ENCODE measurements around the gene IQGAP2.
"Not testable (repeated sequence)": the region's sequence is repeated elsewhere in the genome, so short reads cannot be mapped to it uniquely, and the experiment has no call there.

IQGAP2 gene

GRCh38 chr5:76548525-76549229 is 145.6 kb downstream of the IQGAP2 start:
- H3K9me3 ChIP-seq (ENCODE audit: control insufficient read depth, low read length): no peaks in the 10 kb centered on the region
- peaks cover 4% of the 10 kb centered on the region for H3K27me3 ChIP-seq (replicated peaks; ENCODE audit: control insufficient read depth, insufficient read depth, low read length)
- no peak for DNase-seq (ENCODE audit: low read depth)
- H3K36me3 ChIP-seq (ENCODE audit: control insufficient read depth, insufficient read depth, low read length, severe bottlenecking): no peaks in the 10 kb centered on the region
- no peak overlapping the region for H3K4me3 ChIP-seq (ENCODE audit: low read length)
- H3K4me1 ChIP-seq (ENCODE audit: control insufficient read depth, insufficient read depth, low read length): no peaks in the 10 kb centered on the region
- H3K9ac ChIP-seq (ENCODE audit: low read length): no peak overlapping the region

DNA sequence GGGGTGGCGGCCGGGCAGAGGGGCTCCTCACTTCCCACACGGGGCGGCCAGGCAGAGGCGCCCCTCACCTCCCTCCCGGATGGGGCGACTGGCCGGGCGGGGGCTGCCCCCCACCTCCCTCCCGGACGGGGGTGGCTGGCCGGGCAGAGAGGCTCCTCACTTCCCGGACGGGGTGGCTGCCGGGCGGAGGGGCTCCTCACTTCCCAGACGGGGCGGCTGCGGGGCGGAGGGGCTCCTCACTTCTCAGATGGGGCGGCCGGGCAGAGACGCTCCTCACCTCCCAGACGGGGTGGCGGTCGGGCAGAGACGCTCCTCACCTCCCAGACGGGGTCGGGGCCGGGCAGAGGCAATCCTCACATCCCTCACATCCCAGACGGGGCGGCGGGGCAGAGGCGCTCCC is 147.8 kb downstream of the IQGAP2 start:
- not testable (repeated sequence) for H3K9me3 ChIP-seq (ENCODE audit: control insufficient read depth, low read length); H3K4me3 ChIP-seq (ENCODE audit: low read length); H3K36me3 ChIP-seq (ENCODE audit: control insufficient read depth, insufficient read depth, low read length, severe bottlenecking); H3K4me1 ChIP-seq (ENCODE audit: control insufficient read depth, insufficient read depth, low read length); DNase-seq (ENCODE audit: low read depth); H3K9ac ChIP-seq (ENCODE audit: low read length); H3K27me3 ChIP-seq (replicated peaks; ENCODE audit: control insufficient read depth, insufficient read depth, low read length)

DNA sequence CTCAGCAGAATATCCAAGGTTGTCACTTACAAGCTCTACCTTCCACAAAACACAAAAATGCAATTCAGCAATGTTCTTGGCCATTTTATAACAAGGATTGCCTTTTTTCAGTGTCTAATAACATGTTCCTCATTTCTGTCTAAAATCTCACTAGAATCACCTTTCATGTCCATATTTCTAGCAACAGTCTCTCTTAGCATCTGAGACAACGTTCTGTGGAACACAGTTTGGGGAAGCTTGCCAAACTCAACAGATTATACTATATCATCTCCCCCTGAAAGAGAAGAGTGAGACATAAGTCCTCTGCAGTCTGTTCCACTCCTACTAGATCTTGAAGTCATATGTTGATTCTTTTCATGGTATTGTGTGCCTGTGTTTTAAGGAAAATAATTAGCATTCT is 149.5 kb downstream of the IQGAP2 start:
- no peak for DNase-seq (ENCODE audit: low read depth)
- H3K9me3 ChIP-seq (ENCODE audit: control insufficient read depth, low read length): no peaks in the 10 kb centered on the region
- no peaks in the 10 kb centered on the region for H3K4me1 ChIP-seq (ENCODE audit: control insufficient read depth, insufficient read depth, low read length)
- H3K36me3 ChIP-seq (ENCODE audit: control insufficient read depth, insufficient read depth, low read length, severe bottlenecking): no peaks in the 10 kb centered on the region
- H3K4me3 ChIP-seq (ENCODE audit: low read length): no peak overlapping the region
- peaks cover 8% of the 10 kb centered on the region for H3K27me3 ChIP-seq (replicated peaks; ENCODE audit: control insufficient read depth, insufficient read depth, low read length)
- no peak overlapping the region for H3K9ac ChIP-seq (ENCODE audit: low read length)

DNA sequence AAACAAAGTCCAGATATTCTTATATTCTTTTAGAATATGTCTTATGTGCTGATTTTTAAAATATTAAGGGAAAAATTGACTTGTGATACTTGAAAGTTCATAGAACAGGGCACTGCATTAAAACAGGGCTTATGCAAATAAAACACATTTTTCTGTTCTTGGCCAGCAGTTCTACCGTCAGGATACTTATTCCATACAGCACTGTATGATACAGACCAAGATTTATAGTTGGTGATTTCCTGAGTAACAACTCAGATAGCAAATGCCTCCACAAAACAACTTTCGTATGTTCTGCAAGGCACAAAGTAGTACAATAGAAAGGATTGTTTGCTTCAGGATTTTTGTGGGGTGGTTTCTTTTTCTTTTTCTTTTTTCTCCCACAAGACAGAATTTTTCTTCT is 150.2 kb downstream of the IQGAP2 start:
- H3K4me1 ChIP-seq (ENCODE audit: control insufficient read depth, insufficient read depth, low read length): no peaks in the 10 kb centered on the region
- H3K9me3 ChIP-seq (ENCODE audit: control insufficient read depth, low read length): no peaks in the 10 kb centered on the region

DNA sequence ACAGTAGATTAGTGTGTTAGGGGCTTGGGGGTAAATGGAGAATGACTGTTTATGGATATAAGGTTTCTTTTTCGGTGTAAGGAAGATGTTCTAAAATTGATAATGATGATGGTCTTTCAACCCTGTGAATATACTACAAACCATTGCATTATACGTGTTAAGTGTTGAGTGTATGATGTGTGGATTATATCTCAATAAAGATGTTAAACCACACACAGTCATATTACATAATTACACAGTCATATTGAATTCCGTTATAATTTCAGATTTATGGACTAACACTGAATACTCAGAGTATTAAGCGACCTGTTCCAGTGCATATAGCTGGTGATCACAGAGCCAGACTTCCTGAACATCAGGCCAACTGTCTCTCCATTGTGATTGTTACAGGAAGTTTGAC is 152.0 kb downstream of the IQGAP2 start:
- no peaks in the 10 kb centered on the region for H3K9me3 ChIP-seq (ENCODE audit: control insufficient read depth, low read length)
- H3K4me1 ChIP-seq (ENCODE audit: control insufficient read depth, insufficient read depth, low read length): no peaks in the 10 kb centered on the region
- H3K4me3 ChIP-seq (ENCODE audit: low read length): no peak overlapping the region
- no peak overlapping the region for H3K9ac ChIP-seq (ENCODE audit: low read length)
- no peak for DNase-seq (ENCODE audit: low read depth)
- peaks cover 5% of the 10 kb centered on the region for H3K27me3 ChIP-seq (replicated peaks; ENCODE audit: control insufficient read depth, insufficient read depth, low read length)
- H3K36me3 ChIP-seq (ENCODE audit: control insufficient read depth, insufficient read depth, low read length, severe bottlenecking): no peaks in the 10 kb centered on the region

More for the DNA sequence above, 150.2 kb downstream of the IQGAP2 start:
- no peak overlapping the region for H3K4me3 ChIP-seq (ENCODE audit: low read length)
- H3K36me3 ChIP-seq (ENCODE audit: control insufficient read depth, insufficient read depth, low read length, severe bottlenecking): no peaks in the 10 kb centered on the region
- peaks cover 5% of the 10 kb centered on the region for H3K27me3 ChIP-seq (replicated peaks; ENCODE audit: control insufficient read depth, insufficient read depth, low read length)
- no peak for DNase-seq (ENCODE audit: low read depth)
- H3K9ac ChIP-seq (ENCODE audit: low read length): no peak overlapping the region

DNA sequence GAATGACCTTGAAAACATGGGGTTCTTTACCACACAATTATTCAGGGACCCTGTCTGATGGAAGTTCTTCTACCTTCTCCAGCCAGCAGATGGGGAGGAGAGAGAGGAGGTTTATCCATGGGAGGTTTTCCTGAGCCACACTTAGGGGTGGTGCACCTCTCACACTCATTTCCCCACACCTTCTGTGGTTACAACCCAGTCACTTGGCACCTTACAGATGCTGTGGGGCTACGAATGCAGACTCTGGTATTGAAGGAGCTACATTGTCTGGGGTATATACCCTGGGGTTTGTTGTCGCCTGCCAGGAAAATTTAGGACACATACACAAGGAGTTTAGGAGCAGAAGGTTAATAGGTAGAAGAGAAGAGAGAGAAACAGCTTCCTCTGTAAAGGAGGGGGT is 152.6 kb downstream of the IQGAP2 start:
- peaks cover 8% of the 10 kb centered on the region for H3K27me3 ChIP-seq (replicated peaks; ENCODE audit: control insufficient read depth, insufficient read depth, low read length)
- DNase-seq (ENCODE audit: low read depth): no peak
- H3K4me1 ChIP-seq (ENCODE audit: control insufficient read depth, insufficient read depth, low read length): no peaks in the 10 kb centered on the region
- no peaks in the 10 kb centered on the region for H3K9me3 ChIP-seq (ENCODE audit: control insufficient read depth, low read length)
- no peak overlapping the region for H3K9ac ChIP-seq (ENCODE audit: low read length)
- no peak overlapping the region for H3K4me3 ChIP-seq (ENCODE audit: low read length)
- H3K36me3 ChIP-seq (ENCODE audit: control insufficient read depth, insufficient read depth, low read length, severe bottlenecking): no peaks in the 10 kb centered on the region

DNA sequence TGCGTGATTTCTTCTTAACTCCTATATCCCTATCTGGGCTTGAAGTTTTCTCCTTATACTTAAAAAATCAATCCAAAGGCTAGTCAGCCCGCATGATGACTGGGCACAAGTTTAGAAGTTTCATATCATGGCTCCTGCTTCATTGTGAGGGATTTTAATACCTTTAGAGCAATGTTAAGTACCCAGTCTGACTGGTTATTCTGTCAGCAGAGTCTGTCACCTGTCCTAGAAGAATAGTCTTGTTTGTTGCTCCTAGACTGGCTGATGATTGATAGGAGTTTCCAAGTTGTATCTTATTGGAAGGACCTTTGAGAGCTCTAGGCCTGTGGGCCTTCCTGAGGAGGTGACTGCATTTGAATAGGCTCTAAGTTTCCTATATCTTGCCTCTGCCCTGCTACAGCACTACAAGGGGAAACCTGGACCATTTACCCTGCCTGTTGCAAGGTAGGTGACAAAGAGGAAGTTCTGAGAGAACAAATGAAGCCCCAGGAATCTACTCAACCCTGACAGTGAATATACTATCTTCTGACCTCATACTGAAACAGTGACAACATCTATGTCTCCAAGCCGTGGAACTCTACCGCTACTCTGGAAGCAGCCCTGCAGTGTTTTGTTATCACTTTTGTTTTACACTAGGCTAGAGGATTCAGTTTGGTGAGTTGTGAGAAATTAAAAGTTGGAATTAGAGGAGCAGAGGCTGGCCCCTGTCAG is 153.6 kb downstream of the IQGAP2 start:
- Histone ChIP-seq H3K4me1 (ENCODE audit: control insufficient read depth, insufficient read depth, low read length) (no peaks in the 10 kb centered on the region), H3K36me3 (ENCODE audit: control insufficient read depth, insufficient read depth, low read length, severe bottlenecking) (no peaks in the 10 kb centered on the region), H3K4me3 (ENCODE audit: low read length) (no peak overlapping the region), H3K27me3 (replicated peaks; ENCODE audit: control insufficient read depth, insufficient read depth, low read length) (peaks cover 8% of the 10 kb centered on the region), H3K9me3 (ENCODE audit: control insufficient read depth, low read length) (no peaks in the 10 kb centered on the region), H3K9ac (ENCODE audit: low read length) (no peak overlapping the region)
- no peak for DNase-seq (ENCODE audit: low read depth)

GRCh38 chr5:76560952-76561891 is 158.1 kb downstream of the IQGAP2 start:
- DNase-seq (ENCODE audit: low read depth): no peak
- Histone ChIP-seq H3K4me1 (ENCODE audit: control insufficient read depth, insufficient read depth, low read length) (no peaks in the 10 kb centered on the region), H3K4me3 (ENCODE audit: low read length) (no peak overlapping the region), H3K9ac (ENCODE audit: low read length) (no peak overlapping the region), H3K9me3 (ENCODE audit: control insufficient read depth, low read length) (no peaks in the 10 kb centered on the region), H3K27me3 (replicated peaks; ENCODE audit: control insufficient read depth, insufficient read depth, low read length) (peaks cover 28% of the 10 kb centered on the region), H3K36me3 (ENCODE audit: control insufficient read depth, insufficient read depth, low read length, severe bottlenecking) (no peaks in the 10 kb centered on the region)

DNA sequence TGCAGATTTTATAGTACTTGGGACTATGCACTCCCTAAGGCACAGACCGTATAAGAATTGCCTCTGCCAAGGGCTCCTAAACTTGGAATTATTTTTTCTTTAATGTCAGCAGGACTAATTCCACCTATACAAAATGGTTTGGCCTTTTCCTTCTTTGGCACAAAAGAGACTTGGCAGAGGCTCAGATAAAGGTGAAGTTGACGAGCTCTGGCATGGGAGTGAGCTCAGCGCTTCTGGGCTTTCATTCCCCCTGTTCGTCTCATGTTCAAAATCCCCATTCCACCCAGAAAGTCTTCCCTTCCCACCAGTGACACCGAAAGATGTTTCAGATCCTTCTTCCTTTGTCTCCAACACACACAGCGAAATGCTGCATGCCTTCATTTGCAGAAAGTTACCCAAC is 158.9 kb downstream of the IQGAP2 start:
- no peak overlapping the region for H3K9ac ChIP-seq (ENCODE audit: low read length)
- no peak for DNase-seq (ENCODE audit: low read depth)
- H3K4me3 ChIP-seq (ENCODE audit: low read length): no peak overlapping the region
- H3K27me3 ChIP-seq (replicated peaks; ENCODE audit: control insufficient read depth, insufficient read depth, low read length): peaks cover 30% of the 10 kb centered on the region
- H3K4me1 ChIP-seq (ENCODE audit: control insufficient read depth, insufficient read depth, low read length): no peaks in the 10 kb centered on the region
- H3K9me3 ChIP-seq (ENCODE audit: control insufficient read depth, low read length): no peaks in the 10 kb centered on the region
- no peaks in the 10 kb centered on the region for H3K36me3 ChIP-seq (ENCODE audit: control insufficient read depth, insufficient read depth, low read length, severe bottlenecking)

GRCh38 chr5:76565009-76565408 is 161.9 kb downstream of the IQGAP2 start:
- Histone ChIP-seq H3K9ac (ENCODE audit: low read length) (no peak overlapping the region), H3K4me1 (ENCODE audit: control insufficient read depth, insufficient read depth, low read length) (no peaks in the 10 kb centered on the region), H3K4me3 (ENCODE audit: low read length) (no peak overlapping the region), H3K36me3 (ENCODE audit: control insufficient read depth, insufficient read depth, low read length, severe bottlenecking) (no peaks in the 10 kb centered on the region), H3K27me3 (replicated peaks; ENCODE audit: control insufficient read depth, insufficient read depth, low read length) (peaks cover 34% of the 10 kb centered on the region), H3K9me3 (ENCODE audit: control insufficient read depth, low read length) (no peaks in the 10 kb centered on the region)
- DNase-seq (ENCODE audit: low read depth): no peak

- Histone ChIP-seq H3K9me3 (ENCODE audit: control insufficient read depth, low read length) (no peaks in the 10 kb centered on the region), H3K27me3 (replicated peaks; ENCODE audit: control insufficient read depth, insufficient read depth, low read length) (peaks cover 24% of the 10 kb centered on the region), H3K9ac (ENCODE audit: low read length) (no peak overlapping the region), H3K4me3 (ENCODE audit: low read length) (no peak overlapping the region), H3K36me3 (ENCODE audit: control insufficient read depth, insufficient read depth, low read length, severe bottlenecking) (no peaks in the 10 kb centered on the region), H3K4me1 (ENCODE audit: control insufficient read depth, insufficient read depth, low read length) (no peaks in the 10 kb centered on the region)
- no peak for DNase-seq (ENCODE audit: low read depth)
Measured at GRCh38 chr5:76570153-76570552, 167.1 kb downstream of the IQGAP2 start.
